Measurements from ENCODE around the gene MYO7B.
A peak's percentile ranks its signal among the peaks of the same experiment; 100 is the strongest.

The MYO7B gene

GRCh38 chr2:127535918-127536317, 435 bp downstream of the MYO7B start:
- Histone ChIP-seq H3K9me3 (ENCODE audit: insufficient read depth, low read length, severe bottlenecking) (no peaks in the 10 kb centered on the region), H3K9ac (ENCODE audit: low read depth, low read length) (no peak overlapping the region), H3K4me3 (ENCODE audit: low read depth in 1 of 2, low read length in 2 of 2) (no peak overlapping the region), H3K4me2 (ENCODE audit: insufficient read depth, low read length) (no peak overlapping the region), H3K27ac (ENCODE audit: low read length) (no peak overlapping the region), H3K4me1 (ENCODE audit: insufficient read depth, low read length) (no peaks in the 10 kb centered on the region), H3K27me3 (ENCODE audit: insufficient read depth, low read length, poor library complexity) (no peaks in the 10 kb centered on the region), H3K79me2 (ENCODE audit: insufficient read depth, low read length) (no peaks in the 10 kb centered on the region), H4K20me1 (ENCODE audit: insufficient read depth, low read length) (no peaks in the 10 kb centered on the region), H3K36me3 (ENCODE audit: insufficient read depth, low read length) (no peaks in the 10 kb centered on the region), H2AFZ (ENCODE audit: low read depth, low read length) (no peak overlapping the region)
- TF ChIP-seq EZH2 (IDR thresholded peaks at IDR 0.05; ENCODE audit: borderline replicate concordance, low read depth, low read length, severe bottlenecking), result no peak
- no peak for TF ChIP-seq CTCF (IDR thresholded peaks at IDR 0.05; ENCODE audit: borderline replicate concordance, extremely low read depth, low read length, poor library complexity, severe bottlenecking)
- DNase-seq (no peak), ATAC-seq (ENCODE audit: insufficient read depth, low read depth) (0 out of 3 replicates have a peak, but pooled peaks have one; percentile 19)

GRCh38 chr2:127536707-127537541, 1.4 kb downstream of the MYO7B start:
- ATAC-seq (ENCODE audit: insufficient read depth, low read depth) (no peak), DNase-seq (no peak)
- no peak for TF ChIP-seq CTCF (IDR thresholded peaks at IDR 0.05; ENCODE audit: borderline replicate concordance, extremely low read depth, low read length, poor library complexity, severe bottlenecking)
- TF ChIP-seq EZH2 (IDR thresholded peaks at IDR 0.05; ENCODE audit: borderline replicate concordance, low read depth, low read length, severe bottlenecking), result no peak
- Histone ChIP-seq H3K27ac (ENCODE audit: low read length) (no peak overlapping the region), H2AFZ (ENCODE audit: low read depth, low read length) (no peak overlapping the region), H3K4me3 (ENCODE audit: low read depth in 1 of 2, low read length in 2 of 2) (no peak overlapping the region), H4K20me1 (ENCODE audit: insufficient read depth, low read length) (no peaks in the 10 kb centered on the region), H3K79me2 (ENCODE audit: insufficient read depth, low read length) (no peaks in the 10 kb centered on the region), H3K9me3 (ENCODE audit: insufficient read depth, low read length, severe bottlenecking) (no peaks in the 10 kb centered on the region), H3K4me2 (ENCODE audit: insufficient read depth, low read length) (no peak overlapping the region), H3K27me3 (ENCODE audit: insufficient read depth, low read length, poor library complexity) (no peaks in the 10 kb centered on the region), H3K36me3 (ENCODE audit: insufficient read depth, low read length) (no peaks in the 10 kb centered on the region), H3K9ac (ENCODE audit: low read depth, low read length) (no peak overlapping the region), H3K4me1 (ENCODE audit: insufficient read depth, low read length) (no peaks in the 10 kb centered on the region)

GRCh38 chr2:127537644-127538043, 2.2 kb downstream of the MYO7B start:
- H3K4me1 ChIP-seq (ENCODE audit: insufficient read depth, low read length), result no peaks in the 10 kb centered on the region
- no peak for TF ChIP-seq EZH2 (IDR thresholded peaks at IDR 0.05; ENCODE audit: borderline replicate concordance, low read depth, low read length, severe bottlenecking)
- TF ChIP-seq CTCF (IDR thresholded peaks at IDR 0.05; ENCODE audit: borderline replicate concordance, extremely low read depth, low read length, poor library complexity, severe bottlenecking), result no peak
- no peaks in the 10 kb centered on the region for H3K36me3 ChIP-seq (ENCODE audit: insufficient read depth, low read length)
- H3K27ac ChIP-seq (ENCODE audit: low read length), result no peak overlapping the region
- H2AFZ ChIP-seq (ENCODE audit: low read depth, low read length), result no peak overlapping the region
- no peak overlapping the region for H3K4me2 ChIP-seq (ENCODE audit: insufficient read depth, low read length)
- H4K20me1 ChIP-seq (ENCODE audit: insufficient read depth, low read length), result no peaks in the 10 kb centered on the region
- H3K4me3 ChIP-seq (ENCODE audit: low read depth in 1 of 2, low read length in 2 of 2), result no peak overlapping the region
- H3K79me2 ChIP-seq (ENCODE audit: insufficient read depth, low read length), result no peaks in the 10 kb centered on the region
- DNase-seq, result no peak
- no peak overlapping the region for H3K9ac ChIP-seq (ENCODE audit: low read depth, low read length)
- H3K27me3 ChIP-seq (ENCODE audit: insufficient read depth, low read length, poor library complexity), result no peaks in the 10 kb centered on the region
- ATAC-seq (ENCODE audit: insufficient read depth, low read depth), result no peak
- H3K9me3 ChIP-seq (ENCODE audit: insufficient read depth, low read length, severe bottlenecking), result no peaks in the 10 kb centered on the region
